ENCODE results near the gene ASAP2.

DNA sequence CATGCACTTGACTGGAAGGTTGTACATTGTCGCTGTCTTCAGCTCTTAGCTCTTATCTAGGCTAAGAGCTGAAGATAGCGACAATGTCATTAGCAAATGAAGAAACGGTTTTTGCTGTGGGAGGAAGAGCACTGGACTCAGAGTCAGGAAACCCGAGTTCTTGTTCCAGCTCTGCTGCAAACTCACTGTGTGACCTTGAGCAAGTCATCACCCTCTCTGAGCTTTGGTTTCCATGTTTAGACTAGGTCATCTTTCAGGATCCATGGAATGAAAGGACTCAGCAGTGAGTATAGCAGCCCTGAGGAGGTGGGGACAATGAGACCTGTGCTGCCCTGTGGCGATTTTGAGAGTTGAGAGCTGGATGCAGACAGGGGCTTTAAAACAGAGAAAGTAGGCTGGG is 85.3 kb downstream of the ASAP2 start:
- TF ChIP-seq, protein P1, sequence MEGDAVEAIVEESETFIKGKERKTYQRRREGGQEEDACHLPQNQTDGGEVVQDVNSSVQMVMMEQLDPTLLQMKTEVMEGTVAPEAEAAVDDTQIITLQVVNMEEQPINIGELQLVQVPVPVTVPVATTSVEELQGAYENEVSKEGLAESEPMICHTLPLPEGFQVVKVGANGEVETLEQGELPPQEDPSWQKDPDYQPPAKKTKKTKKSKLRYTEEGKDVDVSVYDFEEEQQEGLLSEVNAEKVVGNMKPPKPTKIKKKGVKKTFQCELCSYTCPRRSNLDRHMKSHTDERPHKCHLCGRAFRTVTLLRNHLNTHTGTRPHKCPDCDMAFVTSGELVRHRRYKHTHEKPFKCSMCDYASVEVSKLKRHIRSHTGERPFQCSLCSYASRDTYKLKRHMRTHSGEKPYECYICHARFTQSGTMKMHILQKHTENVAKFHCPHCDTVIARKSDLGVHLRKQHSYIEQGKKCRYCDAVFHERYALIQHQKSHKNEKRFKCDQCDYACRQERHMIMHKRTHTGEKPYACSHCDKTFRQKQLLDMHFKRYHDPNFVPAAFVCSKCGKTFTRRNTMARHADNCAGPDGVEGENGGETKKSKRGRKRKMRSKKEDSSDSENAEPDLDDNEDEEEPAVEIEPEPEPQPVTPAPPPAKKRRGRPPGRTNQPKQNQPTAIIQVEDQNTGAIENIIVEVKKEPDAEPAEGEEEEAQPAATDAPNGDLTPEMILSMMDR (IDR thresholded peaks at IDR 0.05; ENCODE audit: borderline replicate concordance, extremely low read depth, low read length, poor library complexity, severe bottlenecking), result no peak
- TF ChIP-seq EZH2 (IDR thresholded peaks at IDR 0.05; ENCODE audit: borderline replicate concordance, low read depth, low read length, severe bottlenecking), result no peak
